GM03348 (cell line): ENCODE data around the gene HOXA2.

Experiments
- DNase-seq: peaks from one replicate; pipeline ENCODE4 v3.0.0; 2012; ENCODE audit warnings: low spot score

The HOXA2 gene

DNA sequence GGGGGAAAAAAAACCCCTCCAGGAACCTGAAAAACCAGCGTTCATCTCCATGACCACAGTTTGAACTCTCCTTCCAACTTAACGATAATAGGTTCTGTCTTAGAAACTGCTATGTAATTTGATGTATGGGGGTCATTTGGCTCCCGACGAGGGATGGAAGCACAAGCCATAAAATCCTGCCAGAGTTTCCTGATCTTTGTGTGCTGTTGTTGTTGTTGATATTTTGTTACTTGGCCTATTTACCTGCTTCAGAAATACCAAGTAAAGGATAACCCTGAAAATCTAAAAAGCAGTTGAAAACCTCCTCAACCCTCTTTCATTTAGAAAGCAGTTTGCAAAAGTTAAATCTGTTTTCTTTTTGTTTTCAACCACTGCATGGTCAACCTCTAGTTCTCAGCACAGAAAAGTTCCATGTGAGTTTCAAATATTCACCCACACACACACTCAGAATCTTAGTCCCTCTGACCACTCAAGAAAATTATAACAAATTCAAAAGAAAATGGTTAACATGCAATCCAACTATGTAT is 9.3 kb upstream of the HOXA2 start:
- DNase-seq: no peak

DNA sequence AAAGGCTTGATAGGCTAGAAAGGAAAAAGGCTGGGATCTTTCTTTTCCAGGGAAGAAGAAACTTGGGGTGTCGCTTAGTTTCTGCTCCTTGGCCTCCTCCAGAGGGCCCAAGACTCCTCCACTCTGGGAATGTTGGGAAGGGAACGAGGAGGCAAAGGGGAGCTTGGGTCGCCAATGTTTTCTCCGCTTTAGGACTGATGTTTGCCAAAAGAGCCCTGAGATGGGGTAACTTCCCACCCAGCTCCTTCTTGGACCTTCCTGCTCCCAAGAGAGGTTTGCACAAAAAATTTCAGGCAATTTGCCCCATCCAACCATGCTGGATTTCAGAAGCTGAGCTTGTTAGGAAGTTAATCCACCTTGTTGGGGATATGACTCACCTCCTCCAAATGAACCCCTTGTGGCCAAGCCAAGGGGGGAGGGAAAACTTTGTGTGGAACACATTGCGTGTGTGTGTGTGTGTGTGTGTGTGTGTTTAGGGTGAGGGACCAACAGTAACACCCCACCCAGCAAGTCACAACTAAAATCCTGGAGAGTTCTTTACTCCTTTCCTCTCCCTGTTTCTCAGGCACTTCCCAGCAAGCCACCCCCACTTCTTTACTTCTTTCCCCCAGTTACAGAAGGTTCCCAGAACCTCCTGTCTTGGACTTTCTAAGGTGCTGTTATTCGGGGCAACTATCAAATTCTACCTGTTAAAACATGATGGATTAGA is 8.7 kb upstream of the HOXA2 start:
- peak; percentile 43 for DNase-seq

DNA sequence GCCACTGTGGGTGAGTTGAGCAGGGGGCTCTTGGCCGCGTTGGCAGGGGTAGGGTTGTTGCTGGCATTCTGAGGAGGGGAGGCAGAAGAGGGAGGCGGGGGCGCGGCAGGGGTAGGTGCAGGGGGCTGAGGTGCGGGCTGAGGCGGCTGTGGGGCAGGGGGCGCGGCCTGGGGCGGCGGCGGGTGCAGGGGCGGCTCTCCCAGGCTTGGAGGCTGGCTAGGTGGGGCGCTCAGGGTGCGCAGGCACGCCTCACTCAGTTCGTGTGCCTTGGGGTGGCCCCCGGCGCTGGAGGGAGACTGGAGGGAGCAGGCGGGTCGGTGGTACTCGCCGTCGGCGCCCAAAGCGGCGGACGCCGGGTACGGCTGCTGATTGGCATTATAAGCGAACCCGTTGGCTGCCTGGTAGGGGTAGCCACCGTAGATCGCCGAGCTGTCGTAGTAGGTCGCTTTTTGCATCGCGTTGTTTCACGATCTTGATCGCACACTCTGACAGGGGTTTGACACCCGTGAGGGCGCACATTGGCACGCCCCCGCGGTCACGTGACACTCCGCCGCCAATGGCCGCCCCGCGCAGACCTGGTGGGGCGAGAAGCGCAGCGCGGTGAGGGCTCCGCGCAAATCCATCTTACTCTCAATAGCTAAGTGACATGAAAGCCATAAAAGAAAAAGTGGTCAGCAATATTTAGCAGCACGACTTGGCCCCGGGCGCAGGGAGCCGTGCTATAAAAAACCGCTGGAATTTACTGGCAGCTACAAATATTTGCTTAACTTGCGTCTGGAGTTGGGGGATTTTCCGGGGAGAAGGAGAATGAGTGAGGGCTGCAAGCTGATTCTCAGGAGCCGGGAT is 7.9 kb upstream of the HOXA2 start:
- peak; percentile 73 for DNase-seq

DNA sequence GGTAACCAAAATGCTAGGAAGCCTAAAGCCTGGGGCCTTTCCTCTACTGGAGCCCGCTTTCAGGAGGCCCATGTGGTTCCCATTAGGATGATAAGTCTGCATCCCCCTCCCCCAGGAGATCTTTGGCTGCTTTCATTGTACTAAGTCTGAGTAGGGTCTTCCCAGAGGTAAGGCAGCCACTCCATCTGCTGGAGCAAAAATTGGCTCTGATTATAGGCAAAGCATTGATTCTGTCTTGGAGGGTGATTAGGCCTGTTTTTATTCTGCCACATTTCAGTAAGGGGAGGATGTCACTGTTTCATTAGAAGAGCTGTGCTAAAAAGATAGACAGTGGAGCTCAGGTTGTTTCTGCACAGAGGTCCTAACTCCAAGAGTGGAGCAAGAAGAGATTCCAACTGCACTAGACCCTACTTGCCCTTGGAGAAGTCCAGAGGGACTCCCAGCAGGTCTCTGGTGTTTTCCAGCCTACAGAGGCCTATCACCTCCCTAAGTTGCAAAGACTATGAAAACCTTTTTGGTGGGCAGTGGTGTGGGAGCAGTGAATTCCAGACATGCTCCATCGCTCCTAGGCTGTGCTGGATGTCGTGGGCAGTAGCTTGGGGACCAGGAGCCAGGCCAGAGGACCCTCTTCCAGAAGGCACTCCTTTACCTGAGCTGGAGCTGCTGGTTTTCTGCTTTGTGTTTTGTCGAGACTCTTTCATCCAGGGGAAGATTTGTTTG is 7.1 kb upstream of the HOXA2 start:
- no peak for DNase-seq

DNA sequence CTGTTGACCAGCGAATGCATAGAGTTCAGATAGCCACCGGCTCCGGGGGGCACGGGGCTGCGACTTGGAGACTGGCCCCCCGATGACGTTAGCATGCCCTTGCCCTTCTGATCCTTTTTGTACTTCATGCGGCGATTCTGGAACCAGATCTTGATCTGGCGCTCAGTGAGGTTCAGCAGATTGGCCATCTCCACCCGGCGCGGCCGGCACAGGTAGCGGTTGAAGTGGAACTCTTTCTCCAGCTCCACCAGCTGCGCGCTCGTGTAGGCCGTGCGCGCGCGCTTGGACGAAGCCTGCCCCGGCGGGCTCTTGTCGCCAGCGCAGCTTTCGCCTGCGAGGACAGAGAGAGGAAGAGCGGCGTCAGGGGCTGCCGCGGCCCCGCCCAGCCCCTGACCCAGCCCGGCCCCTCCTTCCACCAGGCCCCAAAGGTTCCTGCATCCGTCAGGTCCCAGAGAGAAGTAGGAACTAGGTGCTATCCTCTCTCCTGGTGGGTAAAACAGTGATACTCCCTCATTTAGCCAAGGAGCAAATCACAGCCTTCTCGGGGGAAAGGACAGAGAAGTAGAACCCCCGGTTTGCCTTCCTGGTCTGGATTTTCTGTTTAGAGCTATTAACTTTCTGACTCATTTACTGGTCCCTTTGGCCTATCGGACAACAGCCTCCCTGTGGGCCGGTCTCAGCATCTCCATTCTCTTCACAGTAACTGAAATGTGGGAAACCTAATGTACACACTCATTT is 6.1 kb upstream of the HOXA2 start:
- DNase-seq: no peak

DNA sequence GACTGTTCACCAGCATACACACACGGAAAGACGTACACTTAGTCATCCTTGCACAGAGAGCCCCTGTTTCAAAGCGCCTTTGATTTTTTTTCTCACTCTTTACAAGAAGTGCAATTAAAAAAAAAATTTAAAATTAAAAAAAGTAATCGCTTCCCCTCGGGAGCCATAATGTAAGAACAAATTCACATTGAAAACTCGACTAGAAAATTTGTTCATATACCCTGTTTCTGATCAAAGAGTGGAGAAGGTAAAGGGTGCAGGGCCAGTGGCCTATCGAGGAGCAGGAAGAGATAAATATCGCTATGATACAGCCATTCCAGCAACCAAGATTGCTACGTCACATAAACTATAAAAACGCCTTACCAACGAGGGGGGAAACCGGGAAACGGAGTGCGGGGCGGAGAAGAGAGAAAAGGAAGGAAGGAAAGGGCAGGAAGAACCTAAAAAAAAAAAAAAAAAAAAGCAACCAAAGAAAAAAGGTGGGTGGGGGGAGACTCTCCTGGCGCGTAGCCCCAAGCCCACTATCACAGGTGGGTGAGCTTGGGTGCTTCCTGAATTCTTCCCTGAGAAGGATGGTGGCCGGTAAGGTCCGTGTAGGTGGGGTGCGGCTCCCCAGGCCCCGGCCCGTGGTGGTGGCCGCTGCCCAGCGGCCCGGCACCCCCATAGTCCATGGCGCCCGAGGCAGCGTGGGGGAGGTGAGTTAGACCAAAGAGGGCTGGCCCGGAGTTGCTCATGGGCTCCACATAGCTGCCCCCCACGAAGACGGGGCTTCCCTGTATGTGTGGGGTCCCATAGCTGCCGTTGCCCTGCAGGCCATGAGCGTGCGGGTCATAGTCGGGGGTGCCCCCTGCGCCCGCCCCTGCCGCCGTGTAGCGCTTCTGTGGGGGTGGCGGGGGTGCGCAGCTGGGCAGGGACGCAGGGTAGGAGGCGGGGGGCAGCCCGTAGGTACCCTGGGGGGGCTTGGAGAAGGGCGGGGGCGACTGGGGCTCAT is 5.2 kb upstream of the HOXA2 start:
- no peak for DNase-seq

DNA sequence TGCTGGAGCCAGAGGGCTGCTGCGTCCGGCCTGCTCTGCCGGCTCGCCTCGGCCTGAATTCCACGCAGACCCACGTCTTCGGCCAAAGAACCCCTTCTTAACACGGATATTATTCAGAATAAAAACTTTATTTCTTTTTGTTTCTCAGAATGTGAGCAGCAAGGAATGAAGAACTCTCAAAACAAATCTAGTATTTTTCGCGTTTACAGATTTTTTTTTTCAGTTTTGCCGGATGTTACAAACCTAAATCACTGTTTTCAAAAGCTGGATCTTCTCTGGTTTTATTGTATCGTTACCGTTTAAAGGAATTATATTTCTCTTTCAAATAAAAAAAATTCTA is 4.4 kb upstream of the HOXA2 start:
- no peak for DNase-seq

DNA sequence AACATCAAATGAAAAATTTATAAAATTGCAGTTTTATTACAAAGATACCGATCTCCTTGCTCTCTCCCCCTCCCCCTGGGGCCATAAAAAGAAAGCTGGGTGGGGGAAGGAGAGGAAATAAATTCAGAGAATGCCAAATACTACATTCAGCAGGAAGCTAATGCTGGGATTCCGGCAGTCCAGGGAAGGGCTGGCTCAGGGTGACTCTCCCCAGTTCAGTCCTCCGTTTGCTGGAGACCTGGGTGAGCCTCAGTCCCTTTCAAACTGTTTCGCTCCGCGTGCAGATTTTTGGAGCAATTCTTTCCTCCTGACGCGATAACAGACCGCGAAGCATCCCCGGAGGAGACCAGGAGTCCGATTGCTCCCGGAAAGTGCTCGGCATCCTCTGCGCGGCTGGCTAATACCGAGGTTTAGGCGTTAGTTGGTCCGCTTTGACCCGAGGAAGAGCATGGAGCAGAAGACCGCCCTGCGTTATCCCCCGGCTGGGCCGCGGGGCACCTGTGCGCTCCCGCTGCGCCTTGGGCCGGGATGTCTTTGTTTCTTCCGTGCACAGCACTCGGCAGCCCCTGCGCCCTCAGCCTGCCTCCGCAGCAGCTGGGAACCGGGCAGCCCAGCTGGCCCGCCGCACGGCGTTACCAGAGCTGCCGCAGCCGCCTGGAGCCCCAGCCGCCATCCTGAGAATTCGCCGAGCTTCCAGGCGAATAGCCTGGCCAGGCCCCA is 3.9 kb upstream of the HOXA2 start:
- DNase-seq: no peak

DNA sequence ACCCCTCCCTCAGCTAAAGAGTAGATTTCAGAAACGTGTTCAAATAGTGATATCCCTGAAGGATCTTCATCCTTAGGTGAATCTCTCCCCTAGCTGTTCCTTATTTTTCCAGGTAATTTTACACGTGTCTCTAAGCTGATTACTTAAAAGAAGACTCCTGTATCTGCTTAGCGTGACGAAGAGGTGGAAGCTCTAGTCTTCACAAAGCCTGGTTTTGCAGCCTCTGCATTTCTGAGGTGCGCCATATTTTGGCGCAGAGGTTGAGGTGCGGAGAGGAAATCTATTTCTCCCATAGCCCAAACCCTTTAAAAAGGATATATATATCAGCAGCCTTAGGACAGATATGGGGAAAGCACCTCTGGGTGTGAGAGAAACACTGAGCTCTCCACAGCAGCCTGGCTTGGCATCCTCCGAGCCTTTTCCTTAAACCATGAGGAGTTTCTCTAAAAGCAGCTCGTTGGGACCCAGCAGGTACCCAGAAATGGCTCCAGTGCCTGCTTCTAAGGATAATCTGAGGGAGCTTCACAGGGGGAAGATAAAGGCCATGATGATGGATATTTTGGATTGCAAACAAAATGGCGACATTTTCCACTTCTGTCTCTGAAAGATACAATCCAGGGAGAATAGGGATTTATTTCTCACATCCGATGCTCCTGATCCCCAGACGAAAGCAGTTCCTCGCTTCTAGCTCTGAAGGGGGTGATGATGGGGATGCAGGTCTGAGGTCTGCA is 3.0 kb upstream of the HOXA2 start:
- DNase-seq: no peak

DNA sequence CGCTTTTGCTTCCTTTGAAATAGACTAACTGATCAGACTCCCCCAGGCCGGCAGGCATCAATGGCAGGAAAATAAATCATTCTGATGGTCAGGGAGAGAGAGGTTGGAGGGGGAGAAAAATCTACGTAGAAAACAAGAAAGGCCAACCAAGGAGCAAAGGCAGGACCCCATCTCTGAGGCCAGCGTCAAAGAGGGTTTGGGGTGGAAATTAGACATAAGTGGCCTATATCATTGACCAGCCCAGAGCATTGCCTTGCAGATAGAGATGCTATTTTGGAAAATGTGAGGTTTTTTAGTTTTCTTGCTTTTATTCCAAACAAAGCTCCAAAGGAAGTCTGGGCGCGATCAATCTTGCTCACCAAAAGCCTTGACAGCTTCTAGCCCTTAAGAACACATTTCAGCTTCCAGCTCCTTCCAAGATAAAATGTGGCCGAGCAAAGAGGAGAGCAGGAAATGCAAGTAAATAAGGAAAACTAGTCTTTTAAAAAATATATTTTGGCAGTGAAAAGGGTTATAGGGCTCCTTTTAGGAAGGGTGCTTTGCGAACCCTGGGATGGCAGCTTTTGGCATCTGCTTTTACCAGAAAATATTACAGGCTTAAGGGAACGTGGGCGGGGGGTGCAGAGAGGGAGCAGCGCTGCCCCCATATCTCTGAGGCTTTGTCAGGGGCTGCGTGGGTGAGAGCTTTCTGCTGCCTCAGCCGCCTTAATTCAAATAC is 2.0 kb upstream of the HOXA2 start:
- DNase-seq: no peak

DNA sequence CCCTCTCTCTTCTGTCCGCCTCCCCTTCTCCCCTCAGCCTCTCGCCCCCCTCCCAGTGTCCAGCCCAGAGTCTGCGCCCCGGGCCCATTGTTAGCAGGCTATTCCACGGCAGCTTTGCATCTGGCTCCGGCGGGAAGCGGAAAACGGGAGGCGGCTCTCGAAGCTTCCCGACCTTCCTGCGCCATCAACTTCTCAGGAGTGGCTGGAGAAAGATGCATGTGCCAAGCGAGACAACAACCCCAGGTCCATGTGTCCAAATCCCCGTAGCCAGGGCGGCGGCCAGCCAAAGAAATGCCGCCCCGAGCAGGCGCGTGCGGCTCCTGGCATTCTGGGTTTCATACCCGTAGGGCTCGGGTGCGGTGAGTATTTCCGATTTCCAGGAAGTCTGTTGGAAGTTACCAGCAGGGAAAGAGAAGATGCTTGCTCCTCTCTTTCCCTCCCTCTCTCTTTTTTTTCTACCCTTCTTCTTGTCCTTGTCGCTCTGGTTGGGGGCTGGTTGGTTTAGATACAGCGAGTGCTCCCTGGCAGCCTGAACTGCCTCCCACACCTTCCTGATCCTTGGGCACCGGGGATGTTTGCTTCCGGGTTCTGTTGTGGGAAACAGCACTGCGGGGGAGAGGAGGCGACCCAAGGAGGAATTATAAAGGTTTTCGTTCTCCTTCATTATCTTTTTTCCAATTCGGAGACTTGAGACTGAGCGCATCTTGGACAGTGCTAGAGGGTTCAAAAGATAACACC is 1.2 kb upstream of the HOXA2 start:
- DNase-seq: no peak

DNA sequence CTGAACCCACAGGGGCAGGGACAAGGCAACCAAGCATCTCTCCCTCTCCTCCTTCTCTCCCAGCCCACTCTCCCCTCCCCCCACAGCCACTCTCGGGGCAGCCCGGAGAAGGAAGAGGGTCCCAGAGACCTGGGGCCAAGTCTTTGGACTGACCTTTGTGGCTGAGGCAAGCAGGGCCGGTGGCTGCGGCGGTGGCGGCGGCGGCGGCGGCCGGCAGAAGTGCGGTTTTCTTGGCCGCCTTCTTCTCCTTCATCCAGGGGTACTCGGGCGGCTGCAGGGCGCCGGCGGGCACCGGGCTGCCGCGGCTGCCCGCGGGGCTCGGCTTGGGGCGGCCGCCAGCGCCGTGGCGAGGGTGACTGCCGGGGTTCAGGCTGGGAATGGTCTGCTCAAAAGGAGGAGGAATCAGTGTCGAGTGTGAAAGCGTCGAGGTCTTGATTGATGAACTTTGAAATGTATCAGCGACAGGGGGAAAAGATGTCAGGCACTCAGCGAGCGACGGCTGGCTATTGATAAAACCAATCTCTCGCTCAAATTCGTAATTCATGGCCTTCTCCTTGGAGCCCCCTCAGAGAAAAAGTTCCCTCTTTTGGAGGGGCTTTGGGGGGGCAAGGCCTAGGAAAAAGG is 414 bp downstream of the HOXA2 start:
- DNase-seq: no peak

DNA sequence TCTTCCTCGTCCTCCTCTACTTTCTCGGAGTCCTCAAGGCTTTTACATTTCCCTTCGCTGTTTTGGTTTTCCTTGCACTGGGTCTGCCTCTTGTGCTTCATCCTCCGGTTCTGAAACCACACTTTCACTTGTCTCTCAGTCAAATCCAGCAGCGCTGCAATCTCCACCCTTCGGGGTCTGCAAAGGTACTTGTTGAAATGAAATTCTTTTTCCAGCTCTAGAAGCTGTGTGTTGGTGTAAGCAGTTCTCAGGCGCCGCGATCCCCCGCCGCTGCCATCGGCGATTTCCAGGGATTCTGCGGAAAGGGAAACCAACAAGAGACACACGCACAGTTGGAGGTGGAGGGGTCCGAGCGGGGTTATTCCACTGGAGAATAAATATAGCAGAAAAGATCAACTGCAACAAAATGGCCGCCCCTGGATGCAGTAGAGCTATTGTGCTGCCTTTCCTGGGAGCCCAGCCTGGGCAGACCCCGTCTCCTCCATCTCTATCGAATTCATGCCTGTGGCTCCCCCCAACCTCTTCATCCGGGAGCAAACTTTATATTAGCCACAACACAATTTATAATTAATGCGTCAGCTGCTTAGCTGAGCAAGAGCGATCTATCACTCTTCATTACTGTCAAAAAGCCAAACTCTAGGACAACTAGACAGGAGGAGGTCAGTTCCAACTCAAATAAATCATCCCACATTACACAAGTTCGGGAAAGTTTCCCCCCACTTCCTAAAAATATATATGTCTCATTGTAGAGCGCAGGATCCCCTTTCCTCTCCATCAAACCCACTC is 1.1 kb downstream of the HOXA2 start:
- no peak for DNase-seq

DNA sequence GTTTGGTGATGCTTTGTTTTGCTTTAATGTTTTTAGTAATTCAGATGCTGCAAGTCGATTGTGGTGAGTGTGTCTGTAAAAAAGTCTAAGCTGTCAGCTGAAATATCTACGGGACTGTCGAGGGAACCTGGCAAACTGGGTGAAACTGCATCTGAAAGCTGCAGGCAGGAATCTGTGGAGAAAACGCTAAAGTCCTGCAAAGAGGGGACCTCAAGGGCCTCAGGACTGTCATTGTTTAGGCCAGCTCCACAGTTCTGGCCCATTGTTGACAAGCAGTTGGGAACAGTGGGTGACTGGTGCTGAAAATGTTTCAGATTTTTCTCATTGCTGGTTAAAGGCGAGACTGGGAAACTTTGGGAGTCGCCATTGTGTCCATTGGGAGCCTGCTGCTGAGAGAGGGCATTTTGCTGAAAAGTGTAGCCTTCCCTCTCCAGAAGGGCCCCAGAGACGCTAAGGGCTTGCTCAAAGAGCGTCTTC is 1.8 kb downstream of the HOXA2 start:
- DNase-seq: no peak

DNA sequence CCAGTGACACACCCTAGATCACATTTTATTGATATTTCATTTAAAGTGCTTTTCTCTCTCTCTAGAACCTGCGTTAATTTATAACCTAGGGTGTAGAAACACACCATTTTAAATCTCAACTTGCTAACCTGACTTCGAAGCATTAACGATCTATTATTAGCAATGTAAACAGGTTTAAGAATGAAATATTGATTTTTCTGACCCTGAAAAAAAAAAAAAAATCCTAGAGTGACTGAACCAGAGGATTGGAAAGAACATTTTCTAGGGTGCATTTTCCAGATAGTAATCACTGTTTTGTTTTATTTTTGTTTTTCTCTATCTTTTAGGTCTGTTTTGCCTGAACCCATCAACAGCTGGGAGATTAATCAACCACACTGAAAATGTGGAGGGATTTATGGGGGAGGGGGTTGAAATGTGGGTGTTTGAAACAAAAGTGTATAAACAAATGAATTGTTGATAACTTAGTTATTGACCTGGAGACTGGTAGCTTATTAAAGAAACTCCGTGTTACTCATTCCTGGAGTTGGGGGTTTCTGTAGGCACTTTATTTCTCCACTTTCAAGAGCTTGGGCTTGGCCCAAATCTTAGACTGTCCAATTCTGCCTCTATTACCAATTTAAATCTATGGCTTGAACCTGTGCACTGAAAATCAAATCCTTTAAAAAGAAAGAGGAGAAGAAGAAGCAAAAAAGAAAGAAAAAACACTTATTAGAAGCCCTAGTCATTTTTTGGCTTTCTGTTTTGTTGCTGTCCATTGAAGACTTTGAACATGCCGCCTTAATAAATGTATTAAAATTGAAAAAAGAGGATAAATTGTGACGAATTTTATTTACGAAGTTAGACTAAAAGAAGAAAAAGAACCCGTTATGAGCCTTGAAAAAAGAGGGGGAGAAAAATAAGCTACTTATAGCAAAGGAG is 2.8 kb downstream of the HOXA2 start:
- no peak for DNase-seq
